GM12878 (cell line): ENCODE results near the gene CYB5RL. TPM values are rescaled to one million over a fixed set of nuclear protein-coding genes. Genes with fewer than 3 reads are reported as not detected.

Experiments
- ATAC-seq: fragments of 200-7000 bp; cut with Tn5 transposase; 3 replicates; pipeline ENCODE4 v1.9.1; 2020; ENCODE audit warnings: mild to moderate bottlenecking, moderate library complexity
- BruUV-seq: library from RNA; stranded (reverse); fragments of 400-500 nt; replicated peaks from 2 replicates; lab custom pipeline; 2021; lab: Mats Ljungman, UMichigan
- CTCF ChIA-PET: fragments of 300-600 bp; sonication (Branson Sonifier 250); formaldehyde crosslinking; extraction: SDS; loops from one replicate; lab custom pipeline; 2021; ENCODE audit warnings: inconsistent platforms; lab: Yijun Ruan, JAX
- POLR2A ChIA-PET: fragments of 350-600 bp; formaldehyde crosslinking; extraction: SDS; loops from one replicate; lab custom pipeline; 2021; ENCODE audit warnings: inconsistent platforms; lab: Charles Lee
- RAD21 ChIA-PET: fragments of 300-600 bp; sonication (Branson Sonifier 250); formaldehyde crosslinking; loops from one replicate; lab custom pipeline; 2023; ENCODE audit warnings: antibody characterized with exemption; ENCODE audit not compliant: unreplicated experiment; lab: Charles Lee
- SMC1A ChIA-PET: fragments of 300-600 bp; sonication (Branson Sonifier 250); formaldehyde crosslinking; loops from one replicate; lab custom pipeline; 2023; ENCODE audit not compliant: unreplicated experiment, uncharacterized antibody; lab: Charles Lee
- DNase-seq: peaks from one replicate; pipeline ENCODE4 v3.0.0-alpha.2; 2011; ENCODE audit warnings: low read depth, low spot score
- FAIRE-seq: peaks from 3 replicates; lab custom pipeline; 2011; peaks lifted over from hg19 to GRCh38; lab: Jason Lieb, UNC
- H2AFZ ChIP-seq: 2 replicates; pipeline ENCODE4 v1.6.0; 2011; ENCODE audit warnings: low read depth, low read length, control low read depth; ENCODE audit not compliant: control insufficient read depth
- H3K27ac ChIP-seq: 2 replicates; pipeline ENCODE4 v1.5.1; 2011; ENCODE audit warnings: control low read depth; ENCODE audit not compliant: control insufficient read depth, insufficient read depth
- H3K27me3 ChIP-seq, 2 experiments: replicated peaks in 1 of 2; 2 replicates each; pipeline versions ENCODE4 v1.6.0 to v1.6.1; 2011; ENCODE audit warnings: low read length in 1 of 2; ENCODE audit not compliant: control insufficient read depth in 2 of 2, insufficient read depth in 2 of 2
- H3K36me3 ChIP-seq, 2 experiments: 2 replicates each; pipeline ENCODE4 v1.5.1; 2011; ENCODE audit warnings: low read length in 1 of 2; ENCODE audit not compliant: control insufficient read depth in 2 of 2, insufficient read depth in 2 of 2
- H3K4me1 ChIP-seq: 2 replicates; pipeline ENCODE4 v1.6.1; 2011; ENCODE audit warnings: mild to moderate bottlenecking, low read length, moderate library complexity, mixed read lengths; ENCODE audit not compliant: control insufficient read depth, insufficient read depth
- H3K4me2 ChIP-seq: 2 replicates; pipeline ENCODE4 v1.6.0; 2011; ENCODE audit warnings: control low read depth; ENCODE audit not compliant: control insufficient read depth, insufficient read depth
- H3K4me3 ChIP-seq: fragments of 200-600 bp; sonication (generic); 2 replicates; pipeline ENCODE4 v1.5.1; 2016
- H3K79me2 ChIP-seq: 2 replicates; pipeline ENCODE4 v1.6.0; 2011; ENCODE audit warnings: low read length; ENCODE audit not compliant: control insufficient read depth, insufficient read depth
- H3K9ac ChIP-seq: 2 replicates; pipeline ENCODE4 v1.8.0; 2011; ENCODE audit warnings: low read length, control low read depth, mixed read lengths; ENCODE audit not compliant: control insufficient read depth, insufficient read depth
- H3K9me3 ChIP-seq: replicated peaks from 3 replicates; pipeline ENCODE4 v1.5.1; 2011; ENCODE audit warnings: mild to moderate bottlenecking, low read length; ENCODE audit not compliant: control insufficient read depth, insufficient read depth
- H4K20me1 ChIP-seq: 2 replicates; pipeline ENCODE4 v1.6.0; 2011; ENCODE audit not compliant: control insufficient read depth, insufficient read depth
- BACH1 ChIP-seq: fragments of 450-650 bp; IDR thresholded peaks from 2 replicates; pipeline ENCODE4 v1.6.1; 2017; ENCODE audit warnings: mild to moderate bottlenecking, borderline replicate concordance
- BCL11A ChIP-seq: IDR thresholded peaks from 2 replicates; pipeline ENCODE4 v1.6.1; 2011; ENCODE audit warnings: low read depth, low read length
- CHD4 ChIP-seq: fragments of 200-600 bp; sonication (generic); IDR thresholded peaks from 2 replicates; pipeline ENCODE4 v1.6.1; 2016; ENCODE audit warnings: mild to moderate bottlenecking
- GABPA ChIP-seq: IDR thresholded peaks from 2 replicates; pipeline ENCODE4 v1.6.1; 2014; ENCODE audit warnings: antibody characterized with exemption, low read depth, mild to moderate bottlenecking, inconsistent platforms
- HDGF ChIP-seq: fragments of 450-650 bp; IDR thresholded peaks from 2 replicates; pipeline ENCODE4 v1.6.1; 2016; ENCODE audit warnings: antibody characterized with exemption
- JUNB ChIP-seq: IDR thresholded peaks from 2 replicates; pipeline ENCODE4 v1.6.1; 2016; ENCODE audit warnings: antibody characterized with exemption, mild to moderate bottlenecking
- JUND ChIP-seq: IDR thresholded peaks from 2 replicates; pipeline ENCODE4 v1.6.1; 2012; ENCODE audit warnings: low read depth, mild to moderate bottlenecking, low read length, improper control_type of control experiment, moderate library complexity
- KAT2A ChIP-seq: conservative IDR thresholded peaks from 2 replicates; pipeline ENCODE4 v1.6.1; 2011; ENCODE audit warnings: low read depth, low read length; ENCODE audit not compliant: control insufficient read depth
- NFYA ChIP-seq: IDR thresholded peaks from 2 replicates; pipeline ENCODE4 v1.6.1; 2011; ENCODE audit warnings: low read depth, mild to moderate bottlenecking, low read length, improper control_type of control experiment, borderline replicate concordance
- NFYB ChIP-seq: IDR thresholded peaks from 2 replicates; pipeline ENCODE4 v1.6.1; 2011; ENCODE audit warnings: low read depth, mild to moderate bottlenecking, low read length, improper control_type of control experiment, moderate library complexity; ENCODE audit not compliant: insufficient read depth
- POLR2AphosphoS5 ChIP-seq: IDR thresholded peaks from 2 replicates; pipeline ENCODE4 v1.6.1; 2011; ENCODE audit warnings: mild to moderate bottlenecking, low read length, inconsistent platforms
- RAD51 ChIP-seq: fragments of 450-650 bp; IDR thresholded peaks from 2 replicates; pipeline ENCODE4 v1.6.1; 2016; ENCODE audit warnings: moderate library complexity, mild to moderate bottlenecking, inconsistent platforms
- STAT1 ChIP-seq: fragments of 450-650 bp; conservative IDR thresholded peaks from 2 replicates; pipeline ENCODE4 v1.6.1; 2014; ENCODE audit warnings: antibody characterized with exemption, mild to moderate bottlenecking
- STAT3 ChIP-seq: IDR thresholded peaks from 2 replicates; pipeline ENCODE4 v1.6.1; 2011; ENCODE audit warnings: low read depth, low read length, improper control_type of control experiment
- TCF3 ChIP-seq: IDR thresholded peaks from 2 replicates; pipeline ENCODE4 v1.6.1; 2012; ENCODE audit warnings: low read depth, mild to moderate bottlenecking, low read length, borderline replicate concordance; ENCODE audit not compliant: insufficient read depth
- ZSCAN29 ChIP-seq: fragments of 450-650 bp; IDR thresholded peaks from 2 replicates; pipeline ENCODE4 v1.6.1; 2017; ENCODE audit warnings: mild to moderate bottlenecking, moderate library complexity
- WGBS: methylation state at CpG from one replicate; pipeline ENCODE4 v1.1.6; 2016; ENCODE audit warnings: low lambda C conversion rate; ENCODE audit not compliant: insufficient replicate concordance, insufficient coverage; ENCODE audit errors: missing lambda C conversion rate; 5-methylcytosine and 5-hydroxymethylcytosine counted together
- in situ Hi-C: fragments of 300-500 bp; cut with MboI; formaldehyde crosslinking; loops from 9 replicates; pipeline ENCODE4 v1.14.3; 2018; ENCODE audit warnings: mixed read lengths
- intact Hi-C: fragments of 100-400 bp; cut with micrococcal nuclease; formaldehyde crosslinking; loops from one replicate; pipeline ENCODE4 v1.14.2; 2022; ENCODE audit not compliant: unreplicated experiment
- polyA plus RNA-seq, 11 experiments: library from polyadenylated mRNA; depleted of rRNA in 4 of 11; unstranded in 6 of 11; stranded (reverse) in 5 of 11; fragments of >200 nt; fragmentation: Nextera tagmentation in 4 of 11; fragmentation: Illumina TruSeq in 1 of 11; extraction: Ambion mirVana in 4 of 11; extraction: Trizol in 1 of 11; gene quantifications; 1 replicate in 1 of 11; 2 replicates in 10 of 11; pipeline versions ENCODE4 v1.2.1 to v1.2.3, GENCODE V29; 2011 to 2016; ENCODE audit warnings: inconsistent platforms in 2 of 11, missing spikeins in 2 of 11, low read depth in 1 of 11
- total RNA-seq, 4 experiments: library from RNA; depleted of rRNA in 3 of 4; stranded (reverse); fragments of >200 nt in 3 of 4; fragmentation: Illumina TruSeq in 1 of 4; extraction: Trizol in 1 of 4; gene quantifications; 2 replicates each; pipeline versions ENCODE4 v1.2.1 to v1.2.3, GENCODE V29; 2013 to 2021
- TF ChIP-seq, protein P1 (sequence below): IDR thresholded peaks from 2 replicates; pipeline ENCODE4 v1.6.1; 2011; ENCODE audit warnings: mild to moderate bottlenecking, low read depth, low read length, moderate library complexity; ENCODE audit not compliant: insufficient replicate concordance
- TF ChIP-seq, protein P2 (sequence below): IDR thresholded peaks from 2 replicates; pipeline ENCODE4 v1.6.1; 2011; ENCODE audit warnings: low read depth, mild to moderate bottlenecking, low read length, moderate library complexity, borderline replicate concordance; ENCODE audit errors: extremely low read depth

Gene CYB5RL
- total and polyA plus RNA-seq, 10 of the 15 experiments (the other 5 are each of a cell fraction or from before 2014, with no cell fraction given) = 3.1 to 8.7 (median 7.2) TPM

DNA sequence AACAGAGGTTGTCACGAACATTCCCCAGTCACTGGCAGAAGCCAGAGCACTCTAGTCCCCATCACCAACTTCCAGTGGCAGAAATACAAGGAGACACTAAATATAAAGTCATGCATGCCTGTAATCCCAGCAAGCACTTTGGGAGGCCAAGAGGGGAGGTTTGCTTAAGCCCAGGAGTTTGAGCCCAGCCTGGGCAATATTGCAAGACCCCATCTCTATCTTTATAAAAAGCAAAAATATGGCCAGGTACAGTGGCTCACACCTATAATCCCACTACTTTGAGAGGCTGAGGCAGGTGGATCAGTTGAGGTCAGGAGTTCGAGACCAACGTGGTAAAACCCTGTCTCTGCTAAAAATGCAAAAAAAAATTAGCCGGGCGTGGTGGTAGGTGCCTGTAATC, 6.4 kb downstream of the CYB5RL start:
- in situ Hi-C loops (no loop called here), intact Hi-C loops (no loop called here)
- H3K36me3 ChIP-seq = peaks cover 0 to 8% of the 10 kb centered on the region in 2 experiments; a peak in 2 of 4 replicates
- ATAC-seq (no peak), FAIRE-seq (no peak), DNase-seq (no peak)
- no peak overlapping the region for H3K9ac ChIP-seq
- no peaks in the 10 kb centered on the region for H3K27me3 ChIP-seq
- 78% methylated on average over 5 of the region's 5 CpGs for WGBS
- no peak overlapping the region for H3K4me2 ChIP-seq
- H4K20me1 ChIP-seq = no peaks in the 10 kb centered on the region
- no peak for TF ChIP-seq JUND
- TF ChIP-seq JUNB = no peak
- no peak for TF ChIP-seq STAT1
- TF ChIP-seq TCF3 = no peak
- no peak for TF ChIP-seq BACH1
- TF ChIP-seq, protein P1, sequence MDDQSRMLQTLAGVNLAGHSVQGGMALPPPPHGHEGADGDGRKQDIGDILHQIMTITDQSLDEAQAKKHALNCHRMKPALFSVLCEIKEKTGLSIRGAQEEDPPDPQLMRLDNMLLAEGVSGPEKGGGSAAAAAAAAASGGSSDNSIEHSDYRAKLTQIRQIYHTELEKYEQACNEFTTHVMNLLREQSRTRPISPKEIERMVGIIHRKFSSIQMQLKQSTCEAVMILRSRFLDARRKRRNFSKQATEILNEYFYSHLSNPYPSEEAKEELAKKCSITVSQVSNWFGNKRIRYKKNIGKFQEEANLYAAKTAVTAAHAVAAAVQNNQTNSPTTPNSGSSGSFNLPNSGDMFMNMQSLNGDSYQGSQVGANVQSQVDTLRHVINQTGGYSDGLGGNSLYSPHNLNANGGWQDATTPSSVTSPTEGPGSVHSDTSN = no peak
- TF ChIP-seq STAT3 = no peak
- no peak overlapping the region for H3K4me3 ChIP-seq
- H3K9me3 ChIP-seq = no peaks in the 10 kb centered on the region
- SMC1A ChIA-PET = no interaction called here
- no peaks in the 10 kb centered on the region for H3K4me1 ChIP-seq
- POLR2A ChIA-PET = no interaction called here
- RAD21 ChIA-PET = no interaction called here
- no TSS peak for BruUV-seq
- CTCF ChIA-PET = no interaction called here
- no peak overlapping the region for H3K27ac ChIP-seq
- H3K79me2 ChIP-seq = no peaks in the 10 kb centered on the region
- H2AFZ ChIP-seq = no peak overlapping the region

DNA sequence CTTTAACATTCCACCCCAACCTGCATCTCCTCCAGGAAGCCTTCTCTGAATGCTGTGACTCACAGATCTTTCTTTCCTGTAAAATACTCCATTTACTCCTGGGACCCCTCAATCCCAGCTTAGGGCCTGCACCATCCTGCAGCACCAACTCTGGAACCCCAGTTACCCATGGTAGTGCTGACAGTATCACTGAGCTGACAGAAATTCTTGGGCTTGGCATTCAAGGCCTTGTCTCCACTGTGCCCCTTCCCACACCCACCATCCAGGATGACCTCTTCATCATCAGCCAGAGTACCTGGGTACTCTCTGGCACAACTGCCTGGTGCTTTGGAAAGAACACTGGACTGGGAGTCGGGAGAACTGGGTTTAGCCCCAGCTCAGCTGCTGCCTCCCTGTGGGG, 8.3 kb downstream of the CYB5RL start:
- Histone ChIP-seq H3K4me1 (no peaks in the 10 kb centered on the region), H3K36me3 (peaks cover 0 to 8% of the 10 kb centered on the region in 2 experiments; a peak in 2 of 4 replicates), H3K9me3 (no peaks in the 10 kb centered on the region), H4K20me1 (no peaks in the 10 kb centered on the region), H3K4me3 (no peak overlapping the region), H2AFZ (no peak overlapping the region), H3K79me2 (no peaks in the 10 kb centered on the region), H3K27ac (no peak overlapping the region), H3K9ac (no peak overlapping the region), H3K27me3 (no peaks in the 10 kb centered on the region), H3K4me2 (no peak overlapping the region)
- WGBS = 60% methylated on average over 1 of the region's 1 CpG
- in situ Hi-C loops (no loop called here), intact Hi-C loops (no loop called here)
- no peak for ATAC-seq
- FAIRE-seq = no peak
- SMC1A ChIA-PET = no interaction called here
- no peak for DNase-seq
- POLR2A ChIA-PET = no interaction called here
- CTCF ChIA-PET = interaction anchor here (2.0 kb wide), 1 partner anchor 10 kb away, joined by 11 read pairs; no protein-coding TSS in a partner anchor
- TF ChIP-seq BCL11A (no peak), CHD4 (no peak), NFYB (no peak), TCF3 (no peak), HDGF (no peak), ZSCAN29 (no peak), NFYA (no peak), GABPA (no peak), POLR2AphosphoS5 (no peak), RAD51 (no peak), KAT2A (no peak)
- TF ChIP-seq, protein P2, sequence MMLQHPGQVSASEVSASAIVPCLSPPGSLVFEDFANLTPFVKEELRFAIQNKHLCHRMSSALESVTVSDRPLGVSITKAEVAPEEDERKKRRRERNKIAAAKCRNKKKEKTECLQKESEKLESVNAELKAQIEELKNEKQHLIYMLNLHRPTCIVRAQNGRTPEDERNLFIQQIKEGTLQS = no peak
- BruUV-seq = no TSS peak
- RAD21 ChIA-PET = no interaction called here
